H9 (cell line): ENCODE data around the gene SSR3. TPM values are rescaled to one million over a fixed set of nuclear protein-coding genes. Genes with fewer than 3 reads are reported as not detected.

Experiments
- DNase-seq: peaks from one replicate; pipeline ENCODE4 v3.0.0-alpha.2; 2017
- H2AFZ ChIP-seq: one replicate; pipeline ENCODE4 v1.6.1; 2013; ENCODE audit warnings: mild to moderate bottlenecking, low read length, control low read depth, moderate library complexity
- H2AK5ac ChIP-seq: 2 replicates; pipeline ENCODE4 v1.6.1; 2013; ENCODE audit warnings: low read length, control low read depth, mixed read lengths; ENCODE audit not compliant: insufficient read length
- H2BK120ac ChIP-seq: one replicate; pipeline ENCODE4 v1.6.1; 2013; ENCODE audit warnings: low read depth, mild to moderate bottlenecking, low read length, control low read depth, inconsistent platforms; ENCODE audit not compliant: poor library complexity, severe bottlenecking
- H2BK12ac ChIP-seq: 2 replicates; pipeline ENCODE4 v1.6.1; 2013; ENCODE audit warnings: low read length, control low read depth, mixed read lengths, low read depth; ENCODE audit not compliant: insufficient read length
- H2BK15ac ChIP-seq: 2 replicates; pipeline ENCODE4 v1.6.1; 2013; ENCODE audit warnings: low read depth, low read length, control low read depth
- H2BK20ac ChIP-seq: one replicate; pipeline ENCODE4 v1.6.1; 2013; ENCODE audit warnings: low read depth, mild to moderate bottlenecking, low read length, control low read depth, inconsistent platforms; ENCODE audit not compliant: poor library complexity, severe bottlenecking
- H2BK5ac ChIP-seq: 2 replicates; pipeline ENCODE4 v1.6.1; 2013; ENCODE audit warnings: low read length, control low read depth, mixed read lengths; ENCODE audit not compliant: insufficient read length
- H3K14ac ChIP-seq: 2 replicates; pipeline ENCODE4 v1.6.1; 2013; ENCODE audit warnings: low read length, control low read depth; ENCODE audit not compliant: insufficient read depth
- H3K18ac ChIP-seq: 2 replicates; pipeline ENCODE4 v1.6.1; 2013; ENCODE audit warnings: low read depth, mild to moderate bottlenecking, mixed read lengths, low read length, control low read depth; ENCODE audit not compliant: insufficient read length
- H3K23ac ChIP-seq: 2 replicates; pipeline ENCODE4 v1.6.1; 2013; ENCODE audit warnings: low read length, control low read depth, mixed read lengths, low read depth; ENCODE audit not compliant: insufficient read length
- H3K23me2 ChIP-seq: 2 replicates; pipeline ENCODE4 v1.6.1; 2013; ENCODE audit warnings: low read depth, mild to moderate bottlenecking, mixed read lengths, low read length, control low read depth; ENCODE audit not compliant: insufficient read length, poor library complexity, severe bottlenecking
- H3K27ac ChIP-seq: 2 replicates; pipeline ENCODE4 v1.5.1; 2013; ENCODE audit warnings: low read length, control low read depth, mixed read lengths, low read depth; ENCODE audit not compliant: insufficient read length
- H3K27me3 ChIP-seq: 2 replicates; pipeline ENCODE4 v1.6.1; 2013; ENCODE audit warnings: low read length, control low read depth, inconsistent platforms; ENCODE audit not compliant: insufficient read depth
- H3K4ac ChIP-seq: 2 replicates; pipeline ENCODE4 v1.6.1; 2013; ENCODE audit warnings: low read depth, mild to moderate bottlenecking, control low read depth, inconsistent platforms, low read length, moderate library complexity
- H3K4me1 ChIP-seq: 2 replicates; pipeline ENCODE4 v1.6.1; 2013; ENCODE audit warnings: low read length, control low read depth, inconsistent platforms; ENCODE audit not compliant: insufficient read depth
- H3K4me2 ChIP-seq: 2 replicates; pipeline ENCODE4 v1.6.1; 2013; ENCODE audit warnings: low read length, control low read depth, mixed read lengths; ENCODE audit not compliant: insufficient read length, insufficient read depth
- H3K56ac ChIP-seq: 2 replicates; pipeline ENCODE4 v1.6.1; 2013; ENCODE audit warnings: low read depth, mild to moderate bottlenecking, mixed read lengths, low read length, control low read depth; ENCODE audit not compliant: insufficient read length
- H3K79me1 ChIP-seq: 2 replicates; pipeline ENCODE4 v1.6.1; 2013; ENCODE audit warnings: low read depth, mild to moderate bottlenecking, moderate library complexity, low read length, control low read depth, inconsistent platforms; ENCODE audit not compliant: insufficient read depth, poor library complexity, severe bottlenecking
- H3K79me2 ChIP-seq: 2 replicates; pipeline ENCODE4 v1.6.1; 2013; ENCODE audit warnings: low read length, control low read depth, inconsistent platforms; ENCODE audit not compliant: insufficient read depth
- H3K9ac ChIP-seq: 2 replicates; pipeline ENCODE4 v1.6.1; 2013; ENCODE audit warnings: low read length, control low read depth, mixed read lengths; ENCODE audit not compliant: insufficient read length; ENCODE audit errors: extremely low read depth
- H3K9me3 ChIP-seq: one replicate; pipeline ENCODE4 v1.6.1; 2013; ENCODE audit warnings: low read depth, low read length, inconsistent platforms; ENCODE audit not compliant: control insufficient read depth
- H3T11ph ChIP-seq: one replicate; pipeline ENCODE4 v1.6.1; 2013; ENCODE audit warnings: mild to moderate bottlenecking, low read length, control low read depth, inconsistent platforms
- H4K20me1 ChIP-seq: one replicate; pipeline ENCODE4 v1.6.1; 2013; ENCODE audit not compliant: control insufficient read depth, insufficient read length, insufficient read depth
- H4K5ac ChIP-seq: 2 replicates; pipeline ENCODE4 v1.6.1; 2013; ENCODE audit warnings: low read depth, mild to moderate bottlenecking, mixed read lengths, low read length, control low read depth; ENCODE audit not compliant: insufficient read length
- H4K8ac ChIP-seq: replicated peaks from 2 replicates; pipeline ENCODE4 v1.6.1; 2013; ENCODE audit warnings: low read length, control low read depth, mixed read lengths, low read depth; ENCODE audit not compliant: insufficient read length
- H4K91ac ChIP-seq: 2 replicates; pipeline ENCODE4 v1.6.1; 2013; ENCODE audit warnings: low read depth, mild to moderate bottlenecking, moderate library complexity, mixed read lengths, low read length, control low read depth; ENCODE audit not compliant: insufficient read length
- H3K27ac Mint-ChIP-seq, 3 experiments: 2 replicates in 2 of 3; 3 replicates in 1 of 3; pipeline ENCODE4 v1.8.0; 2020 to 2021; ENCODE audit warnings: mixed read lengths in 3 of 3, mild to moderate bottlenecking in 1 of 3, moderate library complexity in 1 of 3
- H3K27me3 Mint-ChIP-seq: 2 replicates; pipeline ENCODE4 v1.8.0; 2021; ENCODE audit warnings: low read depth, mild to moderate bottlenecking, moderate library complexity, mixed read lengths
- H3K36me3 Mint-ChIP-seq, 3 experiments: 2 replicates in 2 of 3; 3 replicates in 1 of 3; pipeline ENCODE4 v1.8.0; 2020 to 2021; ENCODE audit warnings: low read depth in 3 of 3, mixed read lengths in 3 of 3; ENCODE audit not compliant: insufficient read depth in 1 of 3
- H3K4me1 Mint-ChIP-seq, 2 experiments: 2 replicates each; pipeline ENCODE4 v1.8.0; 2020; ENCODE audit warnings: mixed read lengths in 2 of 2
- H3K4me3 Mint-ChIP-seq, 2 experiments: 2 replicates in 1 of 2; 3 replicates in 1 of 2; pipeline ENCODE4 v1.8.0; 2020 to 2021; ENCODE audit warnings: mild to moderate bottlenecking in 2 of 2, mixed read lengths in 2 of 2, moderate library complexity in 1 of 2
- H3K9me3 Mint-ChIP-seq, 2 experiments: 2 replicates in 1 of 2; 3 replicates in 1 of 2; pipeline ENCODE4 v1.8.0; 2020; ENCODE audit warnings: mild to moderate bottlenecking in 2 of 2, mixed read lengths in 2 of 2, moderate library complexity in 1 of 2
- CTCF ChIP-seq: fragments of 200-600 bp; sonication (generic); conservative IDR thresholded peaks from 3 replicates; pipeline ENCODE4 v1.8.0; 2021; ENCODE audit warnings: antibody characterized with exemption, mild to moderate bottlenecking
- WGBS: extraction: QIAGEN DNeasy Blood & Tissue Kit; methylation state at CpG from one replicate; pipeline ENCODE4 v1.1.7; 2013; ENCODE audit warnings: missing lambda C conversion rate, low lambda C conversion rate, mixed read lengths; ENCODE audit not compliant: insufficient read length; ENCODE audit errors: extremely low coverage; 5-methylcytosine and 5-hydroxymethylcytosine counted together
- total RNA-seq: library from RNA; stranded (reverse); gene quantifications from 2 replicates; pipeline ENCODE4 v1.2.1, GENCODE V29; 2021

The SSR3 gene
- total RNA-seq, 1 experiment from 2014 or later: 177 TPM

- no peak for TF ChIP-seq CTCF
- H3K36me3 Mint-ChIP-seq: no peaks in the 10 kb centered on the region
- H3K9me3 Mint-ChIP-seq: no peaks in the 10 kb centered on the region
- no peak overlapping the region for H2BK120ac ChIP-seq
- H3K27ac ChIP-seq: no peak overlapping the region
- H3K79me1 ChIP-seq: no peaks in the 10 kb centered on the region
- no peaks in the 10 kb centered on the region for H3K79me2 ChIP-seq
- no peaks in the 10 kb centered on the region for H3K9me3 ChIP-seq
- H3K4me3 Mint-ChIP-seq: no peak overlapping the region
- no peak overlapping the region for H3T11ph ChIP-seq
- no peak overlapping the region for H2BK12ac ChIP-seq
- no peak overlapping the region for H4K91ac ChIP-seq
- H3K56ac ChIP-seq: no peak overlapping the region
- H4K20me1 ChIP-seq: no peaks in the 10 kb centered on the region
- no peak for DNase-seq
- no peak overlapping the region for H4K5ac ChIP-seq
- H3K23me2 ChIP-seq: no peaks in the 10 kb centered on the region
- H3K27ac Mint-ChIP-seq: no peak overlapping the region
- no peaks in the 10 kb centered on the region; the same call in none of the 2 replicates for H3K4me1 ChIP-seq
- no peak overlapping the region for H3K4ac ChIP-seq
- H3K27me3 Mint-ChIP-seq: no peaks in the 10 kb centered on the region; the same call in 1 of the 2 replicates
- no peak overlapping the region for H3K4me2 ChIP-seq
- no peak overlapping the region for H2BK15ac ChIP-seq
- no CpG with 5 or more reads among the region's 1 CpG for WGBS
- H2BK20ac ChIP-seq: no peak overlapping the region
- no peak overlapping the region for H3K14ac ChIP-seq
- H3K9ac ChIP-seq: no peak overlapping the region
- no peak overlapping the region for H3K23ac ChIP-seq
- H2BK5ac ChIP-seq: no peak overlapping the region
- peaks cover 15 to 24% of the 10 kb centered on the region in 2 experiments for H3K4me1 Mint-ChIP-seq
- H4K8ac ChIP-seq: no peak overlapping the region
- no peaks in the 10 kb centered on the region for H3K27me3 ChIP-seq
- no peak overlapping the region for H3K18ac ChIP-seq
- no peak overlapping the region for H2AFZ ChIP-seq
- H2AK5ac ChIP-seq: no peak overlapping the region
Measured at GRCh38 chr3:156519758-156520162, 35.2 kb downstream of the SSR3 start.
